ENCODE data around the gene MARCKSL1.

DNA sequence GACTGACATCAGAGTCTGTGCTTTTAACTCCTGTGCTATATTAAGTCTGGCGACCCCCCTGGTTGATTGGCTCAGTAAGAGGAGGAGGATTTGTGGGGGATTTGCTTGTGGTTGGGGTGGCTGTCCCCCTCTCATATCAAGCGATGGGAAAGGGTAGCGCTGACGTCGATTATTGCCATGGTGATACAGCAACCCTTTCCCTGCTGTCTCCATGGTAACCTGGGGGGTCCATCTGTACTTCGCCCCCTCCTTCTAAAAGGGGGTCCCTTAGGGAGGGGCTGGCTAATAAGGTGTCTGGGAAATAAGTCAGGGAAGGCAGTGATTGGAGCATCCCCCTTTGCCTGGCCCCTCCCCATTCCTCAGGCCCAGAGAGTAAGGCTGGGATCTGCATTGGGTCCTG is 21.6 kb upstream of the MARCKSL1 start:
- TF ChIP-seq, protein P1, sequence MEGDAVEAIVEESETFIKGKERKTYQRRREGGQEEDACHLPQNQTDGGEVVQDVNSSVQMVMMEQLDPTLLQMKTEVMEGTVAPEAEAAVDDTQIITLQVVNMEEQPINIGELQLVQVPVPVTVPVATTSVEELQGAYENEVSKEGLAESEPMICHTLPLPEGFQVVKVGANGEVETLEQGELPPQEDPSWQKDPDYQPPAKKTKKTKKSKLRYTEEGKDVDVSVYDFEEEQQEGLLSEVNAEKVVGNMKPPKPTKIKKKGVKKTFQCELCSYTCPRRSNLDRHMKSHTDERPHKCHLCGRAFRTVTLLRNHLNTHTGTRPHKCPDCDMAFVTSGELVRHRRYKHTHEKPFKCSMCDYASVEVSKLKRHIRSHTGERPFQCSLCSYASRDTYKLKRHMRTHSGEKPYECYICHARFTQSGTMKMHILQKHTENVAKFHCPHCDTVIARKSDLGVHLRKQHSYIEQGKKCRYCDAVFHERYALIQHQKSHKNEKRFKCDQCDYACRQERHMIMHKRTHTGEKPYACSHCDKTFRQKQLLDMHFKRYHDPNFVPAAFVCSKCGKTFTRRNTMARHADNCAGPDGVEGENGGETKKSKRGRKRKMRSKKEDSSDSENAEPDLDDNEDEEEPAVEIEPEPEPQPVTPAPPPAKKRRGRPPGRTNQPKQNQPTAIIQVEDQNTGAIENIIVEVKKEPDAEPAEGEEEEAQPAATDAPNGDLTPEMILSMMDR (IDR thresholded peaks at IDR 0.05) = no peak
- TF ChIP-seq POLR2A (IDR thresholded peaks at IDR 0.05) = no peak

Data from lower leg skin (tissue), 3 donors.